GM23338 (cell line): ENCODE data around the gene PDE6H. TPM values are rescaled to one million over a fixed set of nuclear protein-coding genes. Genes with fewer than 3 reads are reported as not detected.

Source experiments
- ATAC-seq: fragments of 200-7000 bp; cut with Tn5 transposase; 3 replicates; pipeline ENCODE4 v1.9.1; 2020
- DNase-seq: peaks from one replicate; pipeline ENCODE4 v3.0.0-alpha.2; 2015; ENCODE audit warnings: low spot score
- H2AFZ ChIP-seq: fragments of 200-600 bp; sonication (generic); 2 replicates; pipeline ENCODE4 v1.8.0; 2016; ENCODE audit warnings: antibody characterized with exemption, mild to moderate bottlenecking, moderate library complexity
- H3F3A ChIP-seq: fragments of 200-600 bp; sonication (generic); replicated peaks from 2 replicates; pipeline ENCODE4 v1.8.0; 2017; ENCODE audit warnings: antibody characterized with exemption, mixed run types, low read depth
- H3K27ac ChIP-seq: fragments of 200-600 bp; sonication (generic); 2 replicates; pipeline ENCODE4 v1.6.1; 2016; ENCODE audit warnings: low read depth
- H3K27me3 ChIP-seq: fragments of 200-600 bp; sonication (generic); 2 replicates; pipeline ENCODE4 v1.8.0; 2016; ENCODE audit warnings: mild to moderate bottlenecking, mixed run types, moderate library complexity; ENCODE audit not compliant: insufficient read depth
- H3K36me3 ChIP-seq: fragments of 200-600 bp; sonication (generic); 2 replicates; pipeline ENCODE4 v1.8.0; 2016; ENCODE audit warnings: mild to moderate bottlenecking; ENCODE audit not compliant: insufficient read depth
- H3K4me1 ChIP-seq: fragments of 200-600 bp; sonication (generic); 2 replicates; pipeline ENCODE4 v1.8.0; 2016; ENCODE audit warnings: mild to moderate bottlenecking, moderate library complexity; ENCODE audit not compliant: insufficient read depth
- H3K4me2 ChIP-seq: fragments of 200-600 bp; sonication (generic); 2 replicates; pipeline ENCODE4 v1.7.1; 2017; ENCODE audit warnings: mixed run types
- H3K4me3 ChIP-seq: fragments of 200-600 bp; sonication (generic); 2 replicates; pipeline ENCODE4 v1.6.1; 2016; ENCODE audit warnings: mixed run types
- H3K79me2 ChIP-seq: fragments of 200-600 bp; sonication (generic); replicated peaks from 2 replicates; pipeline ENCODE4 v1.8.0; 2017; ENCODE audit warnings: mild to moderate bottlenecking; ENCODE audit not compliant: insufficient read depth
- H3K9me2 ChIP-seq: fragments of 200-600 bp; sonication (generic); 2 replicates; pipeline ENCODE4 v1.8.0; 2017; ENCODE audit not compliant: insufficient read depth
- H4K20me1 ChIP-seq: fragments of 200-600 bp; sonication (generic); replicated peaks from 2 replicates; pipeline ENCODE4 v1.8.0; 2017; ENCODE audit warnings: mild to moderate bottlenecking; ENCODE audit not compliant: insufficient read depth
- H3K27ac Mint-ChIP-seq: 2 replicates; pipeline ENCODE4 v1.8.0; 2020; ENCODE audit warnings: inconsistent platforms, mild to moderate bottlenecking, moderate library complexity, mixed read lengths
- H3K27me3 Mint-ChIP-seq: 3 replicates; pipeline ENCODE4 v1.8.0; 2022; ENCODE audit warnings: low read depth, mild to moderate bottlenecking, moderate library complexity, mixed read lengths, inconsistent platforms; ENCODE audit not compliant: insufficient read depth, poor library complexity
- H3K36me3 Mint-ChIP-seq: 3 replicates; pipeline ENCODE4 v1.8.0; 2021; ENCODE audit warnings: low read depth, mild to moderate bottlenecking, inconsistent platforms, moderate library complexity, mixed read lengths
- H3K4me1 Mint-ChIP-seq: 3 replicates; pipeline ENCODE4 v1.8.0; 2020; ENCODE audit warnings: mild to moderate bottlenecking, inconsistent platforms, mixed read lengths
- H3K4me3 Mint-ChIP-seq: 3 replicates; pipeline ENCODE4 v1.8.0; 2021; ENCODE audit warnings: moderate library complexity, mild to moderate bottlenecking, inconsistent platforms, mixed read lengths
- H3K9me3 Mint-ChIP-seq: 3 replicates; pipeline ENCODE4 v1.8.0; 2020; ENCODE audit warnings: moderate library complexity, mild to moderate bottlenecking, inconsistent platforms, mixed read lengths
- CREB1 ChIP-seq: fragments of 250-450 bp; sonication (Bioruptor Pico); IDR thresholded peaks from 2 replicates; pipeline ENCODE4 v1.5.0; 2020; ENCODE audit warnings: low read depth, mild to moderate bottlenecking, moderate library complexity
- CTCF ChIP-seq, 2 experiments: fragments of 200-600 bp in 1 of 2; sonication (generic) in 1 of 2; conservative IDR thresholded peaks; 2 replicates each; pipeline versions ENCODE4 v1.5.1 to v1.6.1; 2016 to 2017; ENCODE audit warnings: antibody characterized with exemption in 2 of 2, low read depth in 2 of 2, mild to moderate bottlenecking in 2 of 2, moderate library complexity in 1 of 2
- ETS1 ChIP-seq: IDR thresholded peaks from 2 replicates; pipeline ENCODE4 v1.6.1; 2016; ENCODE audit warnings: antibody characterized with exemption
- EZH2 ChIP-seq: fragments of 200-600 bp; sonication (generic); IDR thresholded peaks from one replicate; pipeline ENCODE4 v1.8.0; 2017; ENCODE audit warnings: antibody characterized with exemption, mild to moderate bottlenecking, low read depth; ENCODE audit not compliant: unreplicated experiment
- EZH2phosphoT487 ChIP-seq: fragments of 200-600 bp; sonication (generic); IDR thresholded peaks from one replicate; pipeline ENCODE4 v1.8.1; 2018; ENCODE audit warnings: antibody characterized with exemption; ENCODE audit not compliant: unreplicated experiment
- JUNB ChIP-seq: IDR thresholded peaks from one replicate; pipeline ENCODE4 v1.6.1; 2016; ENCODE audit warnings: antibody characterized with exemption; ENCODE audit not compliant: unreplicated experiment
- POLR2AphosphoS5 ChIP-seq: IDR thresholded peaks from 2 replicates; pipeline ENCODE4 v1.6.1; 2016; ENCODE audit warnings: antibody characterized with exemption, low read depth
- REST ChIP-seq: IDR thresholded peaks from one replicate; pipeline ENCODE4 v1.6.1; 2018; ENCODE audit warnings: antibody characterized with exemption; ENCODE audit not compliant: unreplicated experiment
- STAT1 ChIP-seq: IDR thresholded peaks from one replicate; pipeline ENCODE4 v1.6.1; 2016; ENCODE audit warnings: antibody characterized with exemption; ENCODE audit not compliant: unreplicated experiment
- ZNF331 ChIP-seq: fragments of 250-450 bp; sonication (Bioruptor Pico); IDR thresholded peaks from 2 replicates; pipeline ENCODE4 v1.5.0; 2020; ENCODE audit warnings: low read depth, mild to moderate bottlenecking, moderate library complexity
- ZNF462 ChIP-seq: fragments of 250-450 bp; sonication (Bioruptor Pico); IDR thresholded peaks from 2 replicates; pipeline ENCODE4 v1.5.0; 2020; ENCODE audit warnings: mild to moderate bottlenecking, moderate library complexity
- polyA plus RNA-seq: library from polyadenylated mRNA; unstranded; fragments of >200 nt; fragmentation: Nextera tagmentation; extraction: Ambion mirVana; gene quantifications from 2 replicates; pipeline ENCODE4 v1.2.1, GENCODE V29; 2016
- total RNA-seq: library from RNA; depleted of rRNA; stranded (reverse); fragments of >200 nt; shearing (Covaris generic); gene quantifications from 2 replicates; pipeline ENCODE4 v1.2.3, GENCODE V29; 2014

Gene PDE6H
- total and polyA plus RNA-seq, 2 experiments from 2014 or later, result not detected

- Histone ChIP-seq H3K27ac (no peak overlapping the region), H4K20me1 (no peaks in the 10 kb centered on the region), H3K79me2 (no peaks in the 10 kb centered on the region), H3F3A (no peaks in the 10 kb centered on the region), H3K36me3 (no peaks in the 10 kb centered on the region), H3K4me2 (no peak overlapping the region), H3K4me3 (no peak overlapping the region), H3K4me1 (peaks cover 9% of the 10 kb centered on the region; the same call in 1 of the 2 replicates), H2AFZ (no peak overlapping the region), H3K27me3 (no peaks in the 10 kb centered on the region), H3K9me2 (no peaks in the 10 kb centered on the region)
- Mint-ChIP-seq H3K4me3 (no peak overlapping the region), H3K9me3 (no peaks in the 10 kb centered on the region), H3K27ac (no peak overlapping the region), H3K4me1 (peaks cover 18% of the 10 kb centered on the region; the same call in 2 of the 3 replicates), H3K27me3 (peaks cover 3% of the 10 kb centered on the region), H3K36me3 (no peaks in the 10 kb centered on the region)
- no peak for ATAC-seq
- DNase-seq, result no peak
- no peak for TF ChIP-seq CTCF (conservative IDR thresholded peaks at IDR 0.05; ENCODE audit: low read depth in 2 of 2)
- no peak for TF ChIP-seq EZH2phosphoT487
- TF ChIP-seq CREB1 (CRISPR knock-in tag), result no peak
- TF ChIP-seq REST, result no peak
- TF ChIP-seq STAT1, result no peak
- no peak for TF ChIP-seq ZNF462 (CRISPR knock-in tag)
- TF ChIP-seq ZNF331, result no peak
- no peak for TF ChIP-seq ETS1
- TF ChIP-seq EZH2, result no peak
- no peak for TF ChIP-seq POLR2AphosphoS5
- no peak for TF ChIP-seq JUNB
Observed at GRCh38 chr12:14930299-14930698, 42.5 kb upstream of the PDE6H start.
